ENCODE data around the gene TGFBI.

DNA sequence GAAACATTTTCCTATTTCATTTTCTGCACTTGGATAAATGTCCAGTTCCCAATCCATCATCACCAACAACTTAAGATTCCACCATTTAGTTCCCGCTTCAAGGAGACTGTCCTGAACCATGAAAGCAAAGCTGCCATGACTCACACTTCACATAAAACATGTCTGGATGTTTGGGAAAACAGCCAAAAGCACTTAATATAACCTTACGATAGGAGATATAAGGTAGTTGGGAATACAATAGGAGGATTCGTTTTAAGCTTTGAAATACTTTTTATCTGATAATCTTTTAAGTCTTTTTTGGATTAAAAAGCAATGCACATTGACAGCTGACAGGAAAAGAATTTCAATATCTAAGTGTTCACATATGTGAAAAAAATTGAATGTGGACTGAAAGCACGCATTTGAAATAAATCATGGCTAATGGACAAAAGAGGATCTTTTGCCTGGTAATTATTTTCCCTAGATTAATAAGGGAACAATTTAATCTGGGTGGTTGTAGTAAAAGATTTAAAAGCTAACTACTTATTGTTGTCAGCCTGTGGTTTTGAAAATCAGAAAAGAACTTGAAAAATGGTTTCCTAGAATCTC, 17.3 kb upstream of the TGFBI start:
- no peak for TF ChIP-seq POLR2A (IDR thresholded peaks at IDR 0.05)
- TF ChIP-seq, protein P1, sequence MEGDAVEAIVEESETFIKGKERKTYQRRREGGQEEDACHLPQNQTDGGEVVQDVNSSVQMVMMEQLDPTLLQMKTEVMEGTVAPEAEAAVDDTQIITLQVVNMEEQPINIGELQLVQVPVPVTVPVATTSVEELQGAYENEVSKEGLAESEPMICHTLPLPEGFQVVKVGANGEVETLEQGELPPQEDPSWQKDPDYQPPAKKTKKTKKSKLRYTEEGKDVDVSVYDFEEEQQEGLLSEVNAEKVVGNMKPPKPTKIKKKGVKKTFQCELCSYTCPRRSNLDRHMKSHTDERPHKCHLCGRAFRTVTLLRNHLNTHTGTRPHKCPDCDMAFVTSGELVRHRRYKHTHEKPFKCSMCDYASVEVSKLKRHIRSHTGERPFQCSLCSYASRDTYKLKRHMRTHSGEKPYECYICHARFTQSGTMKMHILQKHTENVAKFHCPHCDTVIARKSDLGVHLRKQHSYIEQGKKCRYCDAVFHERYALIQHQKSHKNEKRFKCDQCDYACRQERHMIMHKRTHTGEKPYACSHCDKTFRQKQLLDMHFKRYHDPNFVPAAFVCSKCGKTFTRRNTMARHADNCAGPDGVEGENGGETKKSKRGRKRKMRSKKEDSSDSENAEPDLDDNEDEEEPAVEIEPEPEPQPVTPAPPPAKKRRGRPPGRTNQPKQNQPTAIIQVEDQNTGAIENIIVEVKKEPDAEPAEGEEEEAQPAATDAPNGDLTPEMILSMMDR (IDR thresholded peaks at IDR 0.05) = no peak
